ENCODE results near the gene FHL2. TPM values are rescaled to one million over a fixed set of nuclear protein-coding genes. Genes with fewer than 3 reads are reported as not detected.

The FHL2 gene
- total RNA-seq, 2 donors from 2014 or later: 77.6 to 107 TPM

- H3K4me1 ChIP-seq (ENCODE audit: control insufficient read depth in 1 of 2, low read depth in 2 of 2): peaks cover 6 to 21% of the 10 kb centered on the region in 2 donors
- H3K27me3 ChIP-seq (replicated peaks; ENCODE audit: insufficient read depth): no peaks in the 10 kb centered on the region
- H3K9me3 ChIP-seq: no peaks in the 10 kb centered on the region
- no peaks in the 10 kb centered on the region for H3K36me3 ChIP-seq
- no peak for TF ChIP-seq CTCF (IDR thresholded peaks at IDR 0.05)
- ATAC-seq (ENCODE audit: insufficient number of reproducible peaks, low FRiP score, low read depth): no peak
- H3K4me3 ChIP-seq: no peak overlapping the region
- DNase-seq (ENCODE audit: low spot score): no peak
- peak overlapping the region in 1 of 2 donors; percentile 70 for H3K27ac ChIP-seq
Measured at GRCh38 chr2:105403241-105403782, 4.5 kb upstream of the FHL2 start.

GRCh38 chr2:105402809-105403208, 4.0 kb upstream of the FHL2 start:
- Histone ChIP-seq H3K27ac (no peak overlapping the region), H3K36me3 (no peaks in the 10 kb centered on the region), H3K27me3 (replicated peaks; ENCODE audit: insufficient read depth) (no peaks in the 10 kb centered on the region), H3K4me3 (no peak overlapping the region), H3K4me1 (ENCODE audit: control insufficient read depth in 1 of 2, low read depth in 2 of 2) (peaks cover 3 to 16% of the 10 kb centered on the region in 2 donors), H3K9me3 (no peaks in the 10 kb centered on the region)
- no peak for ATAC-seq (ENCODE audit: insufficient number of reproducible peaks, low FRiP score, low read depth)
- no peak for DNase-seq (ENCODE audit: low spot score)
- no peak for TF ChIP-seq CTCF (IDR thresholded peaks at IDR 0.05)

GRCh38 chr2:105401867-105402266, 3.0 kb upstream of the FHL2 start:
- Histone ChIP-seq H3K27me3 (replicated peaks; ENCODE audit: insufficient read depth) (no peaks in the 10 kb centered on the region), H3K4me1 (ENCODE audit: control insufficient read depth in 1 of 2, low read depth in 2 of 2) (peaks cover 7 to 18% of the 10 kb centered on the region in 2 donors), H3K9me3 (no peaks in the 10 kb centered on the region), H3K27ac (no peak overlapping the region), H3K36me3 (no peaks in the 10 kb centered on the region), H3K4me3 (no peak overlapping the region)
- ATAC-seq (ENCODE audit: insufficient number of reproducible peaks, low FRiP score, low read depth): no peak
- TF ChIP-seq CTCF (IDR thresholded peaks at IDR 0.05): no peak
- DNase-seq (ENCODE audit: low spot score): no peak

- peaks cover 8 to 23% of the 10 kb centered on the region in 2 donors for H3K4me1 ChIP-seq (ENCODE audit: control insufficient read depth in 1 of 2, low read depth in 2 of 2)
- H3K36me3 ChIP-seq: no peaks in the 10 kb centered on the region
- ATAC-seq (ENCODE audit: insufficient number of reproducible peaks, low FRiP score, low read depth) (no peak), DNase-seq (ENCODE audit: low spot score) (no peak)
- no peak overlapping the region for H3K4me3 ChIP-seq
- no peaks in the 10 kb centered on the region for H3K9me3 ChIP-seq
- no peak for TF ChIP-seq CTCF (IDR thresholded peaks at IDR 0.05)
- no peaks in the 10 kb centered on the region for H3K27me3 ChIP-seq (replicated peaks; ENCODE audit: insufficient read depth)
- no peak overlapping the region for H3K27ac ChIP-seq
Measured at GRCh38 chr2:105400138-105400540, 1.3 kb upstream of the FHL2 start.

DNA sequence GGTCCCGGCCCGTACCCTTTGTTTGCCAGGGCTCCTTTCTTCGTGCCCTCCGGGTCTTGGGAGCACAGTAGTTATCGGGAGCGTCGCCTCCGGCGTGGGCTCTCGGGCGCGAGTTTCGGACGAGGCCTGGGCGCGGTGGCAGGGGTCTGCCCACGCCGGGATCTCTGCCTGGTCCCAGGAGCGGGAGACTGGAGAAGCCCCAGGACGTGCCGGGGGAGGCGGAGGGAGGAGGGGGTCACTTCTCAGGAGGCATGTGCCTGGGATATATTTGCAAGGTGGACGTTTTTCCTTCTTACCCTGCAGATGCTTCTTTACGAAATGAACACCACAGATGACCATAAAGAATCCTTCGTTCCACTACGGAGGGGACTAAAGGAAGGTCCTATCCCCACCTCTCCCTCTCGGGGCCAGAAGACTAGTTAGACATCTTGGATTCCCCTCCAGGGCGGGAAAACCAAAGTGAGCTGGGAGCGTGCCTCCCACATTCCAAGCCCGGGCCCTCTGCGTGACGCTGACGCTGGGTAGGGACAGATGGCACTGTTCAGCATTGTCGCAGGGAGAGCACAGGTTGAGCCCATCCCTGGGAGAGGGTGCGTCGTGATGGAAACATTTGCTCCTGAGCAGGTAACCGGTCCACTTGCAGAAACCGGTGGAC, 483 bp upstream of the FHL2 start:
- no peaks in the 10 kb centered on the region for H3K27me3 ChIP-seq (replicated peaks; ENCODE audit: insufficient read depth)
- no peaks in the 10 kb centered on the region for H3K36me3 ChIP-seq
- no peak for ATAC-seq (ENCODE audit: insufficient number of reproducible peaks, low FRiP score, low read depth)
- no peak for TF ChIP-seq CTCF (IDR thresholded peaks at IDR 0.05)
- peak overlapping the region in 1 of 2 donors; percentile 83 for H3K27ac ChIP-seq
- H3K4me3 ChIP-seq: peak overlapping the region; percentile 99
- no peak for DNase-seq (ENCODE audit: low spot score)
- peaks cover 8 to 28% of the 10 kb centered on the region in 2 donors for H3K4me1 ChIP-seq (ENCODE audit: control insufficient read depth in 1 of 2, low read depth in 2 of 2)
- no peaks in the 10 kb centered on the region for H3K9me3 ChIP-seq
